HCT116 (cell line): Measurements from ENCODE around the gene CORO7. TPM values are rescaled to one million over a fixed set of nuclear protein-coding genes. Genes with fewer than 3 reads are reported as not detected.

ENCODE experiments used
- ATAC-seq: fragments of 200-7000 bp; cut with Tn5 transposase; 2 replicates; pipeline ENCODE4 v1.9.1; 2020; ENCODE audit warnings: mild to moderate bottlenecking, moderate library complexity
- Bru-seq: library from RNA; stranded (reverse); fragments of 400-500 nt; gene quantifications from one replicate; lab custom pipeline; 2021; lab: Mats Ljungman, UMichigan
- BruChase-seq, 2 experiments: library from RNA; stranded (reverse); fragments of 400-500 nt; gene quantifications; one replicate each; lab custom pipeline; 2021; lab: Mats Ljungman, UMichigan
- BruUV-seq: library from RNA; stranded (reverse); fragments of 400-500 nt; replicated peaks from 2 replicates; lab custom pipeline; 2021; lab: Mats Ljungman, UMichigan
- CTCF ChIA-PET: fragments of 300-600 bp; sonication (Branson Sonifier 250); formaldehyde crosslinking; loops from one replicate; lab custom pipeline; 2021; ENCODE audit warnings: antibody characterized with exemption; lab: Charles Lee
- POLR2A ChIA-PET: fragments of 300-600, 350-600 bp; sonication (Branson Sonifier 250); formaldehyde crosslinking; loops from one replicate; lab custom pipeline; 2021; ENCODE audit warnings: antibody characterized with exemption; lab: Charles Lee
- RAD21 ChIA-PET, 2 experiments: fragments of 300-600 bp; sonication (Branson Sonifier 250); formaldehyde crosslinking; loops; one replicate each; lab custom pipeline; 2023; ENCODE audit warnings: low total read pairs in 2 of 2; ENCODE audit not compliant: uncharacterized antibody in 2 of 2, unreplicated experiment in 2 of 2, low non-redundant PET in 1 of 2; lab: Charles Lee
- DNase-seq: peaks from one replicate; pipeline ENCODE4 v3.0.0-alpha.2; 2010; ENCODE audit warnings: low read depth, low spot score
- H2AFZ ChIP-seq: fragments of 200-600 bp; shearing (Covaris generic), sonication (generic); 2 replicates; pipeline ENCODE4 v1.6.1; 2017; ENCODE audit warnings: low read depth, mixed run types, mixed read lengths, antibody characterized with exemption, low read length; ENCODE audit not compliant: poor library complexity, severe bottlenecking
- H3K27ac ChIP-seq: 2 replicates; pipeline ENCODE4 v1.5.1; 2012; ENCODE audit warnings: low read depth, low read length
- H3K27me3 ChIP-seq: fragments of 200-600 bp; sonication (generic); 2 replicates; pipeline ENCODE4 v1.6.1; 2016; ENCODE audit warnings: mixed run types, low read length, mixed read lengths; ENCODE audit not compliant: insufficient read depth
- H3K36me3 ChIP-seq, 2 experiments: fragments of 200-500 bp in 1 of 2; fragments of 200-600 bp in 1 of 2; sonication (Bioruptor generic) in 1 of 2; sonication (generic) in 1 of 2; 2 replicates each; pipeline versions ENCODE4 v1.5.1 to v1.6.1; 2014 to 2016; ENCODE audit warnings: low read length in 2 of 2, inconsistent platforms in 1 of 2, mixed read lengths in 1 of 2, mixed run types in 1 of 2; ENCODE audit not compliant: insufficient read depth in 2 of 2, control insufficient read depth in 1 of 2
- H3K4me1 ChIP-seq, 2 experiments: fragments of 200-600 bp in 1 of 2; sonication (generic) in 1 of 2; 2 replicates each; pipeline versions ENCODE4 v1.5.1 to v1.6.1; 2012 to 2017; ENCODE audit warnings: low read length in 2 of 2, inconsistent platforms in 1 of 2, mild to moderate bottlenecking in 1 of 2, mixed read lengths in 1 of 2, mixed run types in 1 of 2, moderate library complexity in 1 of 2; ENCODE audit not compliant: insufficient read depth in 2 of 2, control insufficient read depth in 1 of 2
- H3K4me2 ChIP-seq: fragments of 200-600 bp; sonication (generic); 2 replicates; pipeline ENCODE4 v1.6.1; 2017; ENCODE audit warnings: mixed run types, low read length, mixed read lengths
- H3K4me3 ChIP-seq, 2 experiments: fragments of 200-600 bp in 1 of 2; sonication (generic) in 1 of 2; replicated peaks in 1 of 2; 2 replicates each; pipeline ENCODE4 v1.5.1; 2011 to 2016; ENCODE audit warnings: low read length in 2 of 2, control low read depth in 1 of 2, low read depth in 1 of 2, mild to moderate bottlenecking in 1 of 2, mixed read lengths in 1 of 2, mixed run types in 1 of 2
- H3K79me2 ChIP-seq: fragments of 200-600 bp; sonication (generic); 2 replicates; pipeline ENCODE4 v1.6.1; 2017; ENCODE audit warnings: mild to moderate bottlenecking, mixed run types, low read length, moderate library complexity, mixed read lengths; ENCODE audit not compliant: insufficient read depth
- H3K9ac ChIP-seq: fragments of 200-600 bp; sonication (generic); 2 replicates; pipeline ENCODE4 v1.6.1; 2016; ENCODE audit warnings: low read length, mixed read lengths
- H3K9me2 ChIP-seq: fragments of 200-600 bp; sonication (generic), shearing (Covaris generic); 2 replicates; pipeline ENCODE4 v1.6.1; 2017; ENCODE audit warnings: mixed run types, mild to moderate bottlenecking, moderate library complexity; ENCODE audit not compliant: insufficient read depth
- H3K9me3 ChIP-seq, 2 experiments: fragments of 200-500 bp in 1 of 2; fragments of 200-600 bp in 1 of 2; sonication (Bioruptor generic) in 1 of 2; sonication (generic) in 1 of 2; 2 replicates each; pipeline ENCODE4 v1.6.1; 2014 to 2017; ENCODE audit warnings: low read length in 2 of 2, mixed read lengths in 2 of 2, inconsistent platforms in 1 of 2, low read depth in 1 of 2, mild to moderate bottlenecking in 1 of 2, mixed run types in 1 of 2, moderate library complexity in 1 of 2; ENCODE audit not compliant: control insufficient read depth in 1 of 2, insufficient read depth in 1 of 2
- H4K20me1 ChIP-seq: fragments of 200-600 bp; sonication (generic), shearing (Covaris generic); 2 replicates; pipeline ENCODE4 v1.6.1; 2017; ENCODE audit warnings: mixed run types, mild to moderate bottlenecking, moderate library complexity; ENCODE audit not compliant: insufficient read depth
- CEBPB ChIP-seq: IDR thresholded peaks from 2 replicates; pipeline ENCODE4 v1.6.1; 2012; ENCODE audit warnings: low read depth
- ELF1 ChIP-seq: IDR thresholded peaks from 2 replicates; pipeline ENCODE4 v1.6.1; 2012; ENCODE audit warnings: low read depth, borderline replicate concordance
- POLR2AphosphoS5 ChIP-seq: IDR thresholded peaks from 2 replicates; pipeline ENCODE4 v1.6.1; 2011; ENCODE audit warnings: mild to moderate bottlenecking, low read depth, low read length, moderate library complexity
- SP1 ChIP-seq: IDR thresholded peaks from 2 replicates; pipeline ENCODE4 v1.6.1; 2012; ENCODE audit warnings: low read depth
- ZFX ChIP-seq: fragments of 450-650 bp; IDR thresholded peaks from 2 replicates; pipeline ENCODE4 v1.6.1; 2017
- ZNF274 ChIP-seq: fragments of 200-500 bp; sonication (Bioruptor generic); IDR thresholded peaks from 2 replicates; pipeline ENCODE4 v1.6.1; 2014; ENCODE audit warnings: mild to moderate bottlenecking, low read depth, low read length, inconsistent platforms
- intact Hi-C: fragments of 100-400 bp; cut with micrococcal nuclease; formaldehyde crosslinking; loops from 2 replicates; pipeline ENCODE4 v1.10.0; 2022
- long read RNA-seq: library from polyadenylated mRNA; unstranded; transcript quantifications from one replicate; pipeline ENCODE4 v2.0.0, GENCODE V29; 2021; ENCODE audit not compliant: unreplicated experiment
- polyA plus RNA-seq: library from polyadenylated mRNA; unstranded; fragments of >200 nt; gene quantifications from 2 replicates; pipeline ENCODE4 v1.2.1, GENCODE V29; 2012; ENCODE audit warnings: missing spikeins
- total RNA-seq: library from RNA; stranded (reverse); gene quantifications from one replicate; pipeline ENCODE4 v1.2.1, GENCODE V29; 2021; ENCODE audit not compliant: unreplicated experiment
- TF ChIP-seq, protein P1 (sequence below): IDR thresholded peaks from 2 replicates; pipeline ENCODE4 v1.6.1; 2012
- TF ChIP-seq, protein P2 (sequence below): IDR thresholded peaks from 2 replicates; pipeline ENCODE4 v1.6.1; 2012

The CORO7 gene
- total RNA-seq (21.3 TPM), Bru-seq, nascent RNA (percentile 52 among the genes with signal in this experiment), BruChase-seq, experiment 1, labeled RNA remaining after a 6-hour chase (percentile 77 among the genes with signal in this experiment), BruChase-seq, experiment 2, labeled RNA remaining after a 2-hour chase (percentile 65 among the genes with signal in this experiment)
- 9.7 and 11.0 TPM in 2 replicates for polyA plus RNA-seq
- long read RNA-seq, partial matches to known transcripts = 3 of 13 reads
- long read RNA-seq, other reads (novel, unspliced or antisense) = 8 of 13 reads

GRCh38 chr16:4416200-4417032, at the start of gene CORO7:
CORO7 (minus strand) TSS chr16:4416596; CDS start chr16:4416518, 78 bp downstream.
- Histone ChIP-seq H3K9me2 (no peaks in the 10 kb centered on the region), H3K36me3 (no peaks in the 10 kb centered on the region), H3K4me1 (peaks cover 10 to 14% of the 10 kb centered on the region in 2 experiments; a peak in 3 of 4 replicates), H3K9me3 (no peaks in the 10 kb centered on the region), H3K9ac (peak within 1 kb of the TSS; percentile 81), H3K4me3 (peak within 1 kb of the TSS; percentile 60 to 78), H3K79me2 (peaks cover 16% of the 10 kb centered on the region)
- DNase-seq (peak; percentile 69), ATAC-seq (peak; percentile 97)
- BruUV-seq = no TSS peak
- RAD21 ChIA-PET = interaction anchor here in 1 of 2 experiments (0.8 kb wide), 1 partner anchor 15 kb away, joined by 3 read pairs; no protein-coding TSS in a partner anchor
- CTCF ChIA-PET = interaction anchor here (1.8 to 2.0 kb wide), 2 partner anchors 12 to 13 kb away, joined by 6 to 8 read pairs; no protein-coding TSS in a partner anchor
- TF ChIP-seq, protein P1, sequence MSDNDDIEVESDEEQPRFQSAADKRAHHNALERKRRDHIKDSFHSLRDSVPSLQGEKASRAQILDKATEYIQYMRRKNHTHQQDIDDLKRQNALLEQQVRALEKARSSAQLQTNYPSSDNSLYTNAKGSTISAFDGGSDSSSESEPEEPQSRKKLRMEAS = peak; percentile 85
- TF ChIP-seq ELF1 = no peak
- TF ChIP-seq ZFX = peak; percentile 46
- peak; percentile 57; the same call in 1 of the 2 replicates for TF ChIP-seq POLR2AphosphoS5
- peak; percentile 72 for TF ChIP-seq SP1
- TF ChIP-seq ZNF274 = no peak
- no peak for TF ChIP-seq CEBPB
- TF ChIP-seq, protein P2, sequence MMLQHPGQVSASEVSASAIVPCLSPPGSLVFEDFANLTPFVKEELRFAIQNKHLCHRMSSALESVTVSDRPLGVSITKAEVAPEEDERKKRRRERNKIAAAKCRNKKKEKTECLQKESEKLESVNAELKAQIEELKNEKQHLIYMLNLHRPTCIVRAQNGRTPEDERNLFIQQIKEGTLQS = no peak
- TF ChIP-seq, all 23 proteins: peak for 4
- Histone ChIP-seq H4K20me1 (no peaks in the 10 kb centered on the region), H3K4me2 (peak within 1 kb of the TSS; percentile 90), H2AFZ (peak within 1 kb of the TSS; percentile 73), H3K27ac (peak within 1 kb of the TSS; percentile 74; the same call in 1 of the 2 replicates), H3K27me3 (no peaks in the 10 kb centered on the region)
- intact Hi-C loops = no loop called here
- POLR2A ChIA-PET = no interaction called here
